Trophoblast cell (in vitro differentiated cells and primary cell): Measurements from ENCODE around the gene KCNMB3.
"Not testable (repeated sequence)": the region's sequence is repeated elsewhere in the genome, so short reads cannot be mapped to it uniquely, and the experiment has no call there.

ENCODE experiments used
- DNase-seq, 2 donors: peaks; one replicate each; pipeline ENCODE4 v3.0.0-alpha.2; 2016
- H2AFZ ChIP-seq: 2 replicates; pipeline ENCODE4 v1.6.1; 2013; ENCODE audit warnings: low read length, moderate library complexity, mild to moderate bottlenecking; ENCODE audit not compliant: insufficient read depth, poor library complexity
- H2AK5ac ChIP-seq: 2 replicates; pipeline ENCODE4 v1.6.1; 2013; ENCODE audit warnings: mild to moderate bottlenecking, low read length
- H2BK120ac ChIP-seq: 2 replicates; pipeline ENCODE4 v1.6.1; 2013; ENCODE audit warnings: low read length, mild to moderate bottlenecking, moderate library complexity; ENCODE audit not compliant: insufficient read depth, poor library complexity
- H2BK12ac ChIP-seq: 2 replicates; pipeline ENCODE4 v1.6.1; 2013; ENCODE audit warnings: mild to moderate bottlenecking, low read length, moderate library complexity
- H2BK5ac ChIP-seq: 2 replicates; pipeline ENCODE4 v1.6.1; 2013; ENCODE audit warnings: low read length, low read depth, moderate library complexity, mild to moderate bottlenecking; ENCODE audit not compliant: poor library complexity
- H3K14ac ChIP-seq: 2 replicates; pipeline ENCODE4 v1.6.1; 2013; ENCODE audit warnings: mild to moderate bottlenecking, low read length
- H3K18ac ChIP-seq: 2 replicates; pipeline ENCODE4 v1.6.1; 2013; ENCODE audit warnings: mild to moderate bottlenecking, low read length
- H3K23ac ChIP-seq: 2 replicates; pipeline ENCODE4 v1.6.1; 2013; ENCODE audit warnings: low read length
- H3K27ac ChIP-seq: 2 replicates; pipeline ENCODE4 v1.5.1; 2013; ENCODE audit warnings: low read depth, mild to moderate bottlenecking, inconsistent platforms, low read length, moderate library complexity
- H3K27me3 ChIP-seq: 2 replicates; pipeline ENCODE4 v1.6.1; 2013; ENCODE audit warnings: inconsistent platforms, mild to moderate bottlenecking, low read length, moderate library complexity; ENCODE audit not compliant: insufficient read depth
- H3K36me3 ChIP-seq, 2 experiments: 1 replicate in 1 of 2; 2 replicates in 1 of 2; pipeline ENCODE4 v1.6.1; 2013; ENCODE audit warnings: low read length in 2 of 2, mild to moderate bottlenecking in 2 of 2, moderate library complexity in 1 of 2; ENCODE audit not compliant: insufficient read depth in 2 of 2, control insufficient read depth in 1 of 2
- H3K4ac ChIP-seq: 2 replicates; pipeline ENCODE4 v1.6.1; 2013; ENCODE audit warnings: low read depth, mild to moderate bottlenecking, low read length, moderate library complexity
- H3K4me1 ChIP-seq, 2 experiments: 1 replicate in 1 of 2; 2 replicates in 1 of 2; pipeline ENCODE4 v1.6.1; 2013; ENCODE audit warnings: low read length in 2 of 2, mild to moderate bottlenecking in 2 of 2, moderate library complexity in 1 of 2; ENCODE audit not compliant: insufficient read depth in 2 of 2, control insufficient read depth in 1 of 2
- H3K4me2 ChIP-seq: 2 replicates; pipeline ENCODE4 v1.6.1; 2013; ENCODE audit warnings: inconsistent platforms, mild to moderate bottlenecking, low read length, moderate library complexity
- H3K4me3 ChIP-seq: 2 replicates; pipeline ENCODE4 v1.5.1; 2013; ENCODE audit warnings: mild to moderate bottlenecking, low read depth, low read length, inconsistent platforms
- H3K79me1 ChIP-seq: one replicate; pipeline ENCODE4 v1.6.1; 2013; ENCODE audit warnings: low read length
- H3K79me2 ChIP-seq: 2 replicates; pipeline ENCODE4 v1.6.1; 2013; ENCODE audit warnings: low read length, mild to moderate bottlenecking; ENCODE audit not compliant: control insufficient read depth, insufficient read depth, poor library complexity
- H3K9ac ChIP-seq: 2 replicates; pipeline ENCODE4 v1.6.1; 2013; ENCODE audit warnings: mild to moderate bottlenecking, low read length
- H3K9me3 ChIP-seq: 2 replicates; pipeline ENCODE4 v1.6.1; 2013; ENCODE audit warnings: low read depth, mild to moderate bottlenecking, control low read depth, inconsistent platforms, low read length; ENCODE audit not compliant: insufficient read depth
- H4K12ac ChIP-seq: 2 replicates; pipeline ENCODE4 v1.6.1; 2013; ENCODE audit warnings: low read depth, mild to moderate bottlenecking, low read length, moderate library complexity
- H4K8ac ChIP-seq: 2 replicates; pipeline ENCODE4 v1.6.1; 2013; ENCODE audit warnings: low read depth, mild to moderate bottlenecking, low read length, moderate library complexity
- H4K91ac ChIP-seq: one replicate; pipeline ENCODE4 v1.6.1; 2013; ENCODE audit warnings: low read depth, mild to moderate bottlenecking, low read length, moderate library complexity
- WGBS: extraction: QIAGEN DNeasy Blood & Tissue Kit; methylation state at CpG from one replicate; pipeline ENCODE4 v1.1.7; 2013; ENCODE audit warnings: missing lambda C conversion rate; ENCODE audit not compliant: insufficient read length, insufficient coverage; ENCODE audit errors: extremely low coverage; 5-methylcytosine and 5-hydroxymethylcytosine counted together

The KCNMB3 gene

DNA sequence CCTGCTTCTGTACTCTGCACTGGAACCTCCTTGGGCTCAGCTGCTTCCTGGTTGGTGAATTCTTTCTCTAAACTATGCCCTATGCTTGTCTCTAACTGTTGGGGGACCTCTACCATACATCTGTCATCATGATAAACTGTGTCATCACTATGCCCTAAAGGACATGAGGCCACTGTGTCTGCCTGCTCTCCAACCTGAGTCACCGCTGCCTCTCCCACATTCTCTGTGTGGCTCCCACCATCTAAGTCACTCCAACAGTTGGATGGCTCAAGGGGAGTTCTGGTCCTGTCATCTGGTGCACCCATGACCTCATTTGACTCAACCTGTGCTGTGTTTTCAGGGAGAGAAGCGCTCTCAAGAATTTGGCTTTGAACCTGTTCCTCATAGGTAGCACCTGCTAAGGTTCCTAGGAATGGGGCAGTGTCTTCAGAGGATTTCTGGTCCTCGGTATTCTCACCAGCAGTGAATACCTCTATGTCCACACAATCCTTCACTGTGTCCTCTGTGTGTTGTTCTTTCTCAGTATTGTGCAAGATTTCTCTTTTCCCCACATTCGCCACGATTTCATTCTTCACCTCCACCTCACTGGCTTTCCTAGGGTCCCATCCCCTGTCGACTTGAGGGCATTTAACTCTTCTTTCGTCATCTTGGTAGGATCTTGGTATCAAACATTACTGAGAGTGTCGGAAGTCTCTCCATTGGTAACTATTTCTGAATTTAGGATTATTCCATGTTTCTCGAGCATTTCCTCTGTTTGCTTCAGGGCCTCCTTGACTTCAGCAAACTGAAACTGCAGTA lies 9.2 kb upstream of the KCNMB3 start:
- no CpG with 5 or more reads among the region's 9 CpGs for WGBS
- not testable (repeated sequence) for H3K4me2 ChIP-seq, H4K91ac ChIP-seq, H3K9me3 ChIP-seq, H3K18ac ChIP-seq, H2AK5ac ChIP-seq, H3K79me2 ChIP-seq, H4K12ac ChIP-seq, H2BK5ac ChIP-seq, H3K9ac ChIP-seq, H3K4ac ChIP-seq, H3K14ac ChIP-seq, H3K23ac ChIP-seq, H3K27me3 ChIP-seq, H3K79me1 ChIP-seq, H3K27ac ChIP-seq, H2BK12ac ChIP-seq, H2AFZ ChIP-seq, H2BK120ac ChIP-seq, H3K4me3 ChIP-seq, H3K4me1 ChIP-seq, H3K36me3 ChIP-seq, DNase-seq, H4K8ac ChIP-seq

DNA sequence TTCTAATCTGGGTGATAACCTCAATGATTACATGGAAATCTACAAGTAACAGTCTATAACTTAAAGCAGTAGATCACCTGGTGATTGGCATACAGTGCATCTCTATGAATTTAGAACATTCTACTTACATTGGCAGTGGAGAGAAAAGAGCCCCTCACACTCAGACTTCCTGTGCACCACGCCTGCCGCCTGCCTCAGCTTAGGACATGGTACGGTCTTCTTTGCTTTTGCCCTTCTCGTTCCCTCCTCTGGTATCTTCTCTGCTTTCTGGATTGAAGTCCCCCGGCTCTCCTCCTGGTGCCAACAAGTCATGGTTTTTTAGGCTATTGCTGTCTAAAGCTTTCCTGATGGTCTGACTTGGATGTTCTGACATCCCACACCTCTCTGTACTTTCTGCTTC lies 7.9 kb upstream of the KCNMB3 start:
- no peak overlapping the region for H2BK12ac ChIP-seq

DNA sequence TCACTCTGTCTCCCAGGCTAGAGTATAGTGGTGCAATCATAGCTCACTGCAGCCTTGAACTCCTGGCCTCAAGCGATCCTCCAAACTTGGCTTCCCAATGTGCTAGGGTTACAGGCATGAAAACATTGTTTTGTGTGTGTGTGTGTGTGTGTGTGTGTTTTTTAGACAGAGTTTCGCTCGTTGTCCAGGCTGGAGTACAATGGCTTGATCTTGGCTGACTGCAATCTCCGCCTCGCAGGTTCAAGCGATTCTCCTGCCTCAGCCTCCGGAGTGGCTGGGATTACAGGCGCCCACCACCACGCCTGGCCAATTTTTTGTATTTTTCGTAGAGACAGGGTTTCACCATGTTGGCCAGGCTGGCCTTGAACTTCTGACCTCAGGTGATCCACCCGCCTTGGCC lies 6.8 kb upstream of the KCNMB3 start:
- not testable (repeated sequence) for H4K8ac ChIP-seq, DNase-seq, H3K9ac ChIP-seq, H3K27me3 ChIP-seq, H3K4me1 ChIP-seq, H2BK120ac ChIP-seq, H3K4ac ChIP-seq, H3K36me3 ChIP-seq, H4K12ac ChIP-seq, H3K79me1 ChIP-seq, H3K4me2 ChIP-seq, H3K4me3 ChIP-seq, H3K9me3 ChIP-seq, H3K14ac ChIP-seq, H3K23ac ChIP-seq, H2AK5ac ChIP-seq, H4K91ac ChIP-seq, H2AFZ ChIP-seq, H2BK5ac ChIP-seq, H3K18ac ChIP-seq, H2BK12ac ChIP-seq, H3K79me2 ChIP-seq, H3K27ac ChIP-seq
- WGBS: no CpG with 5 or more reads among the region's 11 CpGs

More for the DNA sequence above, 7.9 kb upstream of the KCNMB3 start:
- H3K4ac ChIP-seq: no peak overlapping the region
- no peak overlapping the region for H4K8ac ChIP-seq
- no peak overlapping the region for H2BK5ac ChIP-seq
- H3K14ac ChIP-seq: no peak overlapping the region
- no peaks in the 10 kb centered on the region for H3K36me3 ChIP-seq
- H3K79me1 ChIP-seq: peaks cover 3% of the 10 kb centered on the region
- WGBS: no CpG with 5 or more reads among the region's 5 CpGs
- no peak overlapping the region for H2AK5ac ChIP-seq
- no peak overlapping the region for H3K23ac ChIP-seq
- DNase-seq: no peak
- H3K4me3 ChIP-seq: no peak overlapping the region
- no peak overlapping the region for H3K27ac ChIP-seq
- no peak overlapping the region for H4K12ac ChIP-seq
- no peaks in the 10 kb centered on the region for H3K27me3 ChIP-seq
- H2BK120ac ChIP-seq: no peak overlapping the region
- H3K9ac ChIP-seq: no peak overlapping the region
- H3K79me2 ChIP-seq: no peaks in the 10 kb centered on the region
- H2AFZ ChIP-seq: no peak overlapping the region
- no peak overlapping the region for H4K91ac ChIP-seq
- no peaks in the 10 kb centered on the region for H3K9me3 ChIP-seq
- no peak overlapping the region for H3K18ac ChIP-seq
- H3K4me2 ChIP-seq: no peak overlapping the region
- no peaks in the 10 kb centered on the region for H3K4me1 ChIP-seq

DNA sequence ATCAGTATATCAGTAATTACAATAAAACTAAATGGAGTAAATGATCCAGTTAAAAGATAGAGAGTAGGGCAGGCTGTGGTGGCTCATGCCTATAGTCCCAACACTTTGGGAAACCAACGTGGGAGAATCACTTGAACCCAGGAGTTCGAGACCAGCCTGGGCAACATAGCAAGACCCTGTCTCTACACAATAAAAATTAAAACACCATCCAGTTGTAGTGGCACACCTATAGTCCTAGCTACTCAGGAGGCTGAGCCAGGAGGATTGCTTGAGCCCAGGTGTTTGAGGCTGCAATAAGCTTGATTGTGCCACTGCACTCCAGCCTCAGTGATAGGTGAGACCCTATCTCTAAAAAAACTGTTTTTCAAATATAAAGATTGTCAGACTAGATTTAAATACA lies 5.9 kb upstream of the KCNMB3 start:
- no peak overlapping the region for H3K27ac ChIP-seq
- no peak overlapping the region for H4K12ac ChIP-seq
- no peak overlapping the region for H3K4me2 ChIP-seq
- no peak for DNase-seq
- H3K9me3 ChIP-seq: no peaks in the 10 kb centered on the region
- no peak overlapping the region for H3K23ac ChIP-seq
- no peak overlapping the region for H2AFZ ChIP-seq
- H3K4me3 ChIP-seq: no peak overlapping the region
- no peaks in the 10 kb centered on the region for H3K27me3 ChIP-seq
- no CpG with 5 or more reads among the region's 2 CpGs for WGBS
- H3K79me2 ChIP-seq: no peaks in the 10 kb centered on the region
- peaks cover 3% of the 10 kb centered on the region for H3K79me1 ChIP-seq
- no peak overlapping the region for H4K8ac ChIP-seq
- no peak overlapping the region for H2BK5ac ChIP-seq
- no peaks in the 10 kb centered on the region for H3K36me3 ChIP-seq
- H2BK120ac ChIP-seq: no peak overlapping the region
- H3K14ac ChIP-seq: no peak overlapping the region
- H3K9ac ChIP-seq: no peak overlapping the region
- H4K91ac ChIP-seq: no peak overlapping the region
- H3K18ac ChIP-seq: no peak overlapping the region
- H2BK12ac ChIP-seq: no peak overlapping the region
- H2AK5ac ChIP-seq: no peak overlapping the region
- H3K4me1 ChIP-seq: no peaks in the 10 kb centered on the region
- H3K4ac ChIP-seq: no peak overlapping the region
